NB4 (cell line): ENCODE measurements around the gene SPTLC3.

Experiments used
- DNase-seq: peaks from one replicate; pipeline ENCODE4 v3.0.0; 2010; ENCODE audit warnings: low read depth
- H3K4me3 ChIP-seq: one replicate; pipeline ENCODE4 v1.5.1; 2011; ENCODE audit warnings: mild to moderate bottlenecking, low read depth, low read length, moderate library complexity
- CTCF ChIP-seq: IDR thresholded peaks from one replicate; pipeline ENCODE4 v1.5.1; 2012; ENCODE audit warnings: low read depth, low read length
- MYC ChIP-seq: IDR thresholded peaks from 2 replicates; pipeline ENCODE4 v1.6.1; 2011; ENCODE audit warnings: low read depth, low read length
- POLR2A ChIP-seq: IDR thresholded peaks from 2 replicates; pipeline ENCODE4 v1.6.1; 2011; ENCODE audit warnings: mild to moderate bottlenecking; ENCODE audit not compliant: insufficient read length; ENCODE audit errors: extremely low read depth
- TF ChIP-seq, protein P1 (sequence below): IDR thresholded peaks from 2 replicates; pipeline ENCODE4 v1.6.1; 2011; ENCODE audit warnings: low read depth, low read length

Gene SPTLC3

GRCh38 chr20:12989586-12990115, 19.1 kb upstream of the SPTLC3 start:
- TF ChIP-seq CTCF (no peak), POLR2A (no peak), MYC (no peak)
- TF ChIP-seq, protein P1, sequence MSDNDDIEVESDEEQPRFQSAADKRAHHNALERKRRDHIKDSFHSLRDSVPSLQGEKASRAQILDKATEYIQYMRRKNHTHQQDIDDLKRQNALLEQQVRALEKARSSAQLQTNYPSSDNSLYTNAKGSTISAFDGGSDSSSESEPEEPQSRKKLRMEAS: no peak
- no peak for DNase-seq
- H3K4me3 ChIP-seq: no peak overlapping the region

DNA sequence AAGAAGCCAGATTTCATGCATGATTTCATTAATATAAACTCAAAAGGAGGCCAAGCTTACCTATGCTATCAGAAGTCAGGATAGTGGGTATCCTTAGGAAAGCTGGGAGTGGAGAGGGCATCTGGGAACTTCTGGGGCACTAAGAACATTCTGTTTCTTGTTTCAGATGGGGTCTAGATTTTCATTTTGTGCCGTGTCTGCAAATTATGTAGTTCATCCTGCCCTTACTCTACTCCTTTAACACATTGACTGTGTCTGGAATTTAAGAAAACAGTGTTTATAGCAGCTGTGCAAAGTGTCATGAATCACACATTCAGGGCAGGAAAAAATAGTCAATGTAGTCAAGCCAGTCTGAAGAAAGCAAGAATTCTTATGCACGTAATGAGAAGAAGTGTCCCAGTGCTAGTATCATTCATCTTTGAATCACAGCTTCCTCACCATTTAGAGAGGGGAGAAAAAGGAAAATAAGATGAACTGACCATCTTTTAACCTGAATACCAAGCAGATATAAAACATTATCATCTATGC, 11.6 kb upstream of the SPTLC3 start:
- no peak for TF ChIP-seq MYC
- TF ChIP-seq, protein P1: no peak
- no peak for TF ChIP-seq CTCF
- no peak for TF ChIP-seq POLR2A
- no peak overlapping the region for H3K4me3 ChIP-seq
- DNase-seq: no peak

GRCh38 chr20:12998046-12998445, 10.7 kb upstream of the SPTLC3 start:
- DNase-seq: no peak
- no peak overlapping the region for H3K4me3 ChIP-seq
- TF ChIP-seq CTCF: no peak
- TF ChIP-seq MYC: no peak
- TF ChIP-seq, protein P1: no peak
- no peak for TF ChIP-seq POLR2A

DNA sequence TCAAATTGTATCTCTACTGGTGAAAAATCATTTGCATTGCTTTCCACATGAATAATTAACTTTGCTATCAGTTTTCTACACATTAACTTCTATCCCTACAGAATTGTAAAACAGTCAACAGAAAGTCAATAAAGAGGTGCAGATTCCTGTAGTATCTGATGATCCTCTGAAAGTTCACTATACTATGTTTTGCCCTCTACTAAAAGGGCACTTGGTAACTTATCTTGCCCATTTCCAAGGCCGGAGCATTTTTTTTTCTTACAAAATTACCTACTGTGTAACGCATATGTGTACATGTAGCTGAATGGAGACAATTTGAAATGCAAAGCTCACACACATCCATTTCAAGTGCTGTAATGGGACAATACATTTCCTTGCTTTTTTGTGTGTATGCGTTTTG, 9.6 kb upstream of the SPTLC3 start:
- H3K4me3 ChIP-seq: no peak overlapping the region
- DNase-seq: no peak
- TF ChIP-seq, protein P1: no peak
- no peak for TF ChIP-seq MYC
- no peak for TF ChIP-seq CTCF
- no peak for TF ChIP-seq POLR2A

- no peak for DNase-seq
- no peak for TF ChIP-seq POLR2A
- TF ChIP-seq, protein P1: no peak
- TF ChIP-seq MYC: no peak
- TF ChIP-seq CTCF: no peak
- H3K4me3 ChIP-seq: no peak overlapping the region
Measured at GRCh38 chr20:13002251-13002650, 6.5 kb upstream of the SPTLC3 start.
